ENCODE data around the gene TCP10L. TPM values are rescaled to one million over a fixed set of nuclear protein-coding genes. Genes with fewer than 3 reads are reported as not detected.

The TCP10L gene
- total and polyA plus RNA-seq, 2 of the 8 experiments (the other 6 are each of a cell fraction or from before 2014, with no cell fraction given): 0.45 to 0.99 TPM

GRCh38 chr21:32613436-32614043 lies 28.2 kb upstream of the TCP10L start (continued):
- TF ChIP-seq ATF2 (IDR thresholded peaks at IDR 0.05; ENCODE audit: low read length) (no peak), RNF2 (IDR thresholded peaks at IDR 0.05; ENCODE audit: borderline replicate concordance, low read depth, low read length, missing control alignments, poor library complexity, severe bottlenecking) (no peak), SIX5 (IDR thresholded peaks at IDR 0.05; ENCODE audit: low read depth, low read length) (no peak), NANOG (IDR thresholded peaks at IDR 0.05; ENCODE audit: insufficient read depth, low read depth, low read length, poor library complexity, severe bottlenecking) (no peak), HDAC2 (IDR thresholded peaks at IDR 0.05; ENCODE audit: borderline replicate concordance in 1 of 2, low read depth in 2 of 2, low read length in 2 of 2) (no peak), RAD21 (IDR thresholded peaks at IDR 0.05 in 1 of 2, conservative IDR thresholded peaks at IDR 0.05 in 1 of 2; ENCODE audit: low read depth in 2 of 2, low read length in 2 of 2) (no peak)

All from H1 (cell line).